Sigmoid colon (tissue), 4 donors: ENCODE measurements around the gene TOR1A.
"Not testable (repeated sequence)": the region's sequence is repeated elsewhere in the genome, so short reads cannot be mapped to it uniquely, and the experiment has no call there.

Experiments
- CTCF ChIP-seq, 4 experiments: fragments of 450-650 bp in 3 of 4; fragments of 200-600 bp in 1 of 4; IDR thresholded peaks; one replicate each; pipeline ENCODE4 v1.5.1; 2016 to 2019; ENCODE audit warnings: antibody characterized with exemption in 4 of 4, mild to moderate bottlenecking in 3 of 4, moderate library complexity in 2 of 4
- EP300 ChIP-seq, 4 donors: sonication (generic); formaldehyde crosslinking; IDR thresholded peaks; one replicate each; pipeline ENCODE4 v1.6.1; 2017; ENCODE audit warnings: antibody characterized with exemption in 4 of 4
- POLR2A ChIP-seq, 2 donors: fragments of 450-650 bp; IDR thresholded peaks; one replicate each; pipeline ENCODE4 v1.6.1; 2016; ENCODE audit warnings: antibody characterized with exemption in 2 of 2, mild to moderate bottlenecking in 2 of 2, moderate library complexity in 2 of 2
- POLR2AphosphoS5 ChIP-seq, 4 donors: sonication (generic); formaldehyde crosslinking; IDR thresholded peaks; one replicate each; pipeline ENCODE4 v1.6.1; 2017; ENCODE audit warnings: antibody characterized with exemption in 4 of 4

GRCh38 chr9:129784970-129785369, 39.0 kb downstream of the TOR1A start:
- not testable (repeated sequence) for TF ChIP-seq CTCF, POLR2AphosphoS5, EP300, POLR2A (IDR thresholded peaks at IDR 0.05)
